GM10266 (cell line): ENCODE measurements around the gene LZTS3.

Source experiments
- DNase-seq: peaks from one replicate; pipeline ENCODE4 v3.0.0; 2012; ENCODE audit errors: extremely low spot score
- CTCF ChIP-seq: IDR thresholded peaks from 2 replicates; pipeline ENCODE4 v1.5.1; 2012; ENCODE audit warnings: mild to moderate bottlenecking, low read depth; ENCODE audit not compliant: control insufficient read depth, insufficient read depth; ENCODE audit errors: missing control alignments

Gene LZTS3

GRCh38 chr20:3175270-3175669 lies 1.9 kb upstream of the LZTS3 start:
- no peak for DNase-seq
- no peak for TF ChIP-seq CTCF

GRCh38 chr20:3174442-3175261 lies 1.3 kb upstream of the LZTS3 start:
- no peak for DNase-seq
- no peak for TF ChIP-seq CTCF

- TF ChIP-seq CTCF: no peak
- DNase-seq: peak; percentile 98
These were observed 477 bp upstream of the LZTS3 start for GRCh38 chr20:3173610-3174441.

- DNase-seq: peak; percentile 22
- no peak for TF ChIP-seq CTCF
These were observed 1.0 kb downstream of the LZTS3 start for GRCh38 chr20:3172126-3172932.

GRCh38 chr20:3171391-3172125 lies 1.8 kb downstream of the LZTS3 start:
- DNase-seq: no peak
- no peak for TF ChIP-seq CTCF

GRCh38 chr20:3168829-3169590 lies 4.3 kb downstream of the LZTS3 start:
- TF ChIP-seq CTCF: no peak
- no peak for DNase-seq
